ENCODE results near the gene BPIFB3.

- TF ChIP-seq CTCF (conservative IDR thresholded peaks at IDR 0.05; ENCODE audit: low read depth in 2 of 2): no peak
- TF ChIP-seq EZH2 (IDR thresholded peaks at IDR 0.05; ENCODE audit: low read depth, unreplicated experiment): no peak
Observed at GRCh38 chr20:33012327-33013189, 41.1 kb upstream of the BPIFB3 start.

All from GM23338 (cell line).